ENCODE results near the gene NAA16.
"Not testable (repeated sequence)": the region's sequence is repeated elsewhere in the genome, so short reads cannot be mapped to it uniquely, and the experiment has no call there.

NAA16 gene

GRCh38 chr13:41411522-41411921 is 100.5 kb downstream of the NAA16 start:
- DNase-seq, result no peak

- DNase-seq, result no peak
These were observed 102.8 kb downstream of the NAA16 start for GRCh38 chr13:41413872-41414271.

DNA sequence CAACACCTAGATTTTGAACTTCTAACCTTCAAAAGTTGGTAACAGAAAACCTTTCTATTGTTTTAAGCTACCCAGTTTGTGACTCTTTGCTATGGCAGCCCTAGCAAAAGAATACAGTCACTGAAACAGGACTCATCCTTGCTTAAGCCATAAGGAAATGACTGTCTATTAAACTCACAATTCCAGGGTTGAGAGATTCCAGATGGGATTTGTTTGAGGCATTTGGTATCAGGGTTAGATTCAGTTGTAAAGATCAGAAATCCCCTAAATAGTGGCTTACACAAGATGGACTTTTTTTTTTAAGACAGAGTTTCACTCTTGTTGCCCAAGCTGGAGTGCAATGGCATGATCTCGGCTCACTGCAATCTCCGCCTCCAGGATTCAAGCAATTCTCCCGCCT is 105.2 kb downstream of the NAA16 start:
- DNase-seq, result no peak

DNA sequence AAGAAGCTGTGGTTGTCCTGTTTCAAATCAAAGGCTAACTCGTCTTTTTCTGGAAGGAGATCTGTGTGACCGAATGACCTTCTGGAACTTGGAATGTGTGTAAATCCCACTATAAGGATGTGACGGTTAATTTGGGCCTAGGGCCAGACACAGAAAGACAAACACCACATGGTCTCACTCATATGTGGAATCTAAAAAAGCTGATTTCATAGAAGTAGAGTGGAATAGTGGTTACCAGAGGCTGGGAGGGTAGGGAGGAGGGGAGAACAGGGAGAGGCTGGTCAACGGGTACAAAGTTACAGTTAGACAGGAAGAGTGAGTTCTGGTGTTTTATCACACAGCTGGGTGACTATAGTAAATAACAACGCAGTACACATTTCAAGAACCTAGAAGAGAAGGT is 107.0 kb downstream of the NAA16 start:
- DNase-seq, result no peak

GRCh38 chr13:41418731-41419130 is 107.7 kb downstream of the NAA16 start:
- DNase-seq, result no peak

DNA sequence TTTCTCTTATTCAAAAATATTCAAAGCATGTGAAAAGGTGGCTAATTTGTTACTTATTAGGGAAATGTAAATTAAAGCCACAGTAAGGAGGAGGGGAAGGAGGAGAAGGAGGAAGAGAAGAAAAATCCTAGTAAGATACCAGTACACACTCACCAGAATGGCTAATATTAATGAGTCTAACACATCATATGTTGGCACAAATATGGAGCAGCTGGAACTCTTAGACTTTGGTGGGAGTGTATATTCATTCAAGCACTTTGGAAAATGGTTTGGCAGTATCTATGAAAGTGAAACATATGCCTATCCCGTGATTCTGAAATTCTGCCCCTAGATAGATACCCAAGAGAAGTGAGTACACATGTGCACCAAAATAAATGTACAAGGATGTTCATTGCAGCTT is 108.1 kb downstream of the NAA16 start:
- no peak for DNase-seq

DNA sequence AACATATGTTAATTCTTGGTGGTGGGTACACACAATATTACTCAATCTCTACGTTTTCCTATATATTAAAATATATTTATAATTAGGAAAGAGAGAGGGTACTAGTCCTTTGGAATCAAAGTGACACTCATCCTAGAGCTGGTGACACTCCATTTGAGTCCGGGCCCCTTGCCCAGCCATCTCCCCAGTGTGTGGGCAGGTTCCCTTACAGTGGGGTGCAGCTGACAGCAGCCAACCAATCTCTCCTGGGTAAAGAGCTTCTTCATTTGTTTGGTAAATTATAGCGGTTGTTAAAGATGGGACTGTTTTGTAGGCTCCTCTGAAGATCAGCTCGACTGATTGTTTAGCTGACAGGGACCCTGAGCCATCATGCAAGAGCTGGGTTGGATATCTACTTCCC is 109.1 kb downstream of the NAA16 start:
- no peak for DNase-seq

DNA sequence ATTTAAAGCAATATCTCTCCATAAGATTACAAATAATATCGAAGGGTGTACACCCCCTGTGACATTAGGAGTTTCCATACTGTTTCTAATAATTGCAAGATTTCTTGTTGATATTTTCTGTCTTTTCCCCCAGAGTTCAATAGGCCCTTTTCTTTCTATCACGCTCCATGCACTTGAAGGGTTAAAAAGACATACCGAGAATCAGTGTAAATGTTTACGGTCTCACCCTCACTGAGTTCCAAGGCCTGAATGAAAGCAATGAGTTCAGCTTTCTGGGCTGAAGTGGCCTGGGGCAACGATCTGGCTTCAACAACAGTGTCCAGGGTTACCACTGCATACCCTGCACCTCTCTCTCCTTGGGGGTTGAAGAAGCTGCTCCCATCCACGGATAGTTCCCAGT is 110.3 kb downstream of the NAA16 start:
- not testable (repeated sequence) for DNase-seq

DNA sequence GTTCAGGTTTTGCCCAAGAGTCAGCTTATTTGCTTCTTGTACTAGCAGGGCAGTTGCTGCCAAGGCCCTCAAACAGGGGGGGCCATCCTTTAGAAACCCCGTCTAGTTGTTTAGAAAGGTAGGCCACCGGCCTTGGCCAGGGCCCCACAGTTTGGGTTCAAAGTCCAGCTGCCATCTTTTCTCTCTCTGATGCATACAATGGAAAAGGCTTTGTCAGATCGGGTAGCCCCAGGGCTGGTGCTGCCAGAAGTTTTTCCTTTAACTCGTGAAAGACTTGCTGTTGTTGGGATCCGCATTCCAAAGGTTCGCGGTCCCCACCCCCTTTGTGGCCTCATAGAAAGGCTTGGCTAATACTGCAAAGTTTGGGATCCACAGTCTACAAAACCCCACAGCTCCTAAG is 110.9 kb downstream of the NAA16 start:
- DNase-seq, result not testable (repeated sequence)

DNA sequence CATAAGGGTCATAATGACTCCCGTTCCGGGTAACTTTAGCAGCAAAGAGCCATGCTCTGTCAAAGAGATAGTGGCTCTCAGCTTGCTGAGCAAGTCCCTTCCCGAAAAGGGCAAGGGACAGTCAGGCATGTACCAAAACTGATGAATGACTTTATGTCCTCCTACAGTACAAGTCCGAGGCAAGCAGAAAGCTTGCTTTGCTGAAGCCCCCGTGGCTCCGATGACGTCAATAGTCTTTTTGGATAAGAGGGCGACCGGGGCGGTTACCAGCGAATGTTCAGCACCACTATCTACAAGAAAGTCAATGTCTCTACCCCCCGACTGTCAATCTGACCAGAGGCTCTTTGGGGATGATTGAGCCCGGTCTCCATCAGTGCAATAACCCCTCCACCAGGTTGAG is 112.2 kb downstream of the NAA16 start:
- not testable (repeated sequence) for DNase-seq

DNA sequence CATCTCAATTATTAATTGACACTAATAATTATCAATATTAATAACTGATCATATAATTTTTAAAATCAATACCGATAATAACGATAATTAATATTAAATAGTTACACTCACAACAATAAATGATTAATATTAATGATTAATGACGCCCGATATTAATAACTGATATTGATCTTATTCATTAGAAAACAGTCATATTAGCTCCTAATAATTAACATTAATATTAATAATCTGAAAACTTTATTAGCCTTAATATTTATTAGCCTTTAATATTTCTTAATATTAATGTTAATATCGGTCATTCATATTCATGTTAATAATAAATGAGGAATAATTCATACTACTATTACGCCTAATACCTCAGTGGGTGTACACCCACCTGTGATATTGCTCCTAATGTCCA is 113.6 kb downstream of the NAA16 start:
- not testable (repeated sequence) for DNase-seq

DNA sequence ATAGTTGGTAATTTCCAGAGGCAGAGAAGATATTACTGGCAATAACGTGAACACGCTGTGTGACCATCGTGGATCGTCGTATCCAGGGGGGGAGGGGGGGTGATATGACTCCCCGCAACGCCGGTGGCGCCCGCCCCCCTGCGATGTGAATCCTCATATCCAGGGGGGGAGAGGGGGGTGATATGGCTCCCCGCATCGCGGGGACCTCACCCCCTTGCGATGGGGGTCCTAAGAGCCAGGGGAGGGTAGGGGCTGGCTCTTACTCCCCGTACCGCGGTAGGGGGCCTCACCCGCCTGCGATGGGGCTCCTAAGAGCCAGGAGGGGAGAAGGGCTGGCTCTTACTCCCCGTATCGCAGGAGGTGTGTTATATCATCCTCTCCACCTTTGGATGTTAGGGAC is 115.0 kb downstream of the NAA16 start:
- DNase-seq, result no peak

All from stimulated activated naive CD4-positive, alpha-beta T cell treated with Interleukin-2 at 50 U/mL for 16 hours (primary cell).